ENCODE data around the gene KSR1.

Gene KSR1

DNA sequence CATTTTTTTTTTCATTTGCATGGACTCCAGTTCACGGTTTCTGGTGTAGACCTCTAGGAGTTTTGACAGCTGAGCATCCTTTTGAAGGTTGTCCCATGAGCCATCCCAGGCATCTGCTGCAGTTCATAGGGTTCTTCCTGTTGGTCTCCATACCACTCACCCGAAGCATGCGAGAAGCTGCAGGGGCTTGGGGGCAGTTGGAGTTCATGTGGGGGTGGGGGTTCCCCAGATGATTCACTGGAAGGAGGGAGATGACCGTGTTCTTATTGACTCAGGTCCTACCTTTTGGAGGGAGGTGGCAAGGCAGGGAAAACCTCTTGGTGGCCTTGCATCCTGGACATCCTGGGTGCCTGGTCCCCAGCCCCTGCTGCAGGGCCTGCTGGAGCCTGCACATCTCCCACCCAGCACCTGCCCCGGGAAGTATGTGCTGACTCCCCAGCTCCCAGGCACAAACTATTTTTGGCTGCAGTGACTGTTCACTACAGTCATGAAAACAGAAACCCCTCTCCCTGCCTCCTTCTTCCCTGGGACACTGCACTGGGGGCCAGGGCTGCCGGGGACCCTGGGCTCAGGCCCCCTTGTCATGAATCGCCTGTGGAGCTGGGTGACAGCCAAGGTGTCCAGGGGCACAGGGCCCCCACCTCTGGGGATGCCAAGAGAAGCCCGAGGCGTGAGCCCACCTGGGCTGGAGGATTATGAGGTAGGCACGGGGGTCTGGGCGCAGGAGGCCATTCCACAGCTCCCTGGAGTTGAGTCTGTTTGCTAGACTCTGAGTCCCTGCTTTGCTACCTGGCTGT is 109.8 kb downstream of the KSR1 start:
- in situ Hi-C loops (cut with HindIII; ENCODE audit: low sequenced_read_pairs) = no loop called here

DNA sequence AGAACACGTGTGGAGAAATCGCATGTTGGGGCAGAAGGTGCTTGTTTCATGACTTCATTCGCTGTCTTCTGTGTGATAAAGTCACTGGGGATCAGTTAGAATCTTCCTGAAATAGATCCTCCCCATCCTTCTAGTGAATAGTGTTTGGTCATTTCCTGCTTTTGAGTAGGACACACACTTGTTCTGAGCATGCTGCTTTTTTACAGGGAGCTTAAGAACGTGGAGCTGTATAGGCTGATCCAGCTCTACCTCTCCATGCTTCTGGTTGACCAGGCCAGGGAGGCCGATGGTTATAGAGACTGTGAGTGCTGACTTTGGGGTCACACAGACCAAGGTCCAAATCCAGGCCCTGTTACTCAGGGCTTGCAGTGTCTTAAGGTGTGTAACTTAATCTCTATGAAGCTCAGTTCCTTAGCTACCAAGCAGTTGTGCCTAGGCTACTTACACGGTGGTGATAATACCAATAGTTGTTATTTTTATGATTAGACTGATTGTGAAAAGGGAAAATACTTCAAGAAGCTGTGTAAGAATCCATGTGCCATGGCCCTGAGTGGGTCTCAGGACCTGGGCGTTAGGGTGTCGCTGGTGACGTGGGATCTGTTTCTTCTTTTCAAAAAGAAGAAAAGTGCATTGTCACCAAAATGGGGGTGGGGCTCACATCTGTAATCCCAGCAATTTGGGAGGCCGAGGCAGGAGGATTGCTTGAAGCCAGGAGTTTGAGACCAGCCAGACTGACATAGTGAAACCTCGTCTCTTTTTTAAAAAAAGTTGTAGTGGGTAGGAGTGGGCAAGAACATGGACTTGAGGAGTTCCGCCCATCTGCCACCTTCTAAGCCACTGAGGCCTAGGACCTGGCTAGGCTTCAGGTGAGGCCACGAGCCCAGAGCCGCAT is 110.7 kb downstream of the KSR1 start:
- in situ Hi-C loops (cut with HindIII; ENCODE audit: low sequenced_read_pairs) = no loop called here

DNA sequence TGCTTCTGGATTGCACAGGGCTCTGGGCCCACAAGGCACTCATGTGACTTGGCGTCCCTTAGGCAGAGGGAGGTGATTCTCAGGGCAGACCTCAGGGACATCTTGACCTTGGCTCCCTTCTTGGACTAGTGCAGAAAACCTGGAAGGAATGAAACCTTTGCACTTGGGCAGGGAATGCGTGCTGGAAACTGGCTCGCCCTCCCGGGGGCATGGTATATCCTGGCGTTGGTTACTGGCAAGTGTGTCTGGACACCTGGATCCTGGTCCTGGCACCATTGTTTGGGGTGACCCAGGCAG is 111.3 kb downstream of the KSR1 start:
- in situ Hi-C loops (cut with HindIII; ENCODE audit: low sequenced_read_pairs) = no loop called here

DNA sequence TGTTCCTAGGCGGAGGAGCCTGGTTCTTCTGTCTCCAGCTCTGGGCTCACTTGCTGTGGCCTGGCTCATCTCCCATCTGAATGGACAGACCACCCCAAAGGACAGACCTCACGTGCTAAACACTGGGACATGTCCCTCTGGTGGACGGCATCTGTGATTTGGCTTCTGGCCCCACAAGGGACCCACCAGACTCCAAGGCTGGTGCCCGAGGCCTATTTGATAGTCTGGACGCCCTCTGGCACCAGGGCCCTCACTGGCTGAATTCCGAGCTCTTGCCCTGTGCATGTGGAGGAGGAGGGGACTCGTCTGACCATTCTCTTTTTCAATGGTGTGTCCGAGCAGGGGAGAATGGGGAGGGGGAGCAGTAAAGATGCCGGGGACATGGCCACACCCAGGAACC is 112.0 kb downstream of the KSR1 start:
- in situ Hi-C loops (cut with HindIII; ENCODE audit: low sequenced_read_pairs) = no loop called here

GRCh38 chr17:27568811-27569210 is 112.6 kb downstream of the KSR1 start:
- in situ Hi-C loops (cut with HindIII; ENCODE audit: low sequenced_read_pairs) = no loop called here

DNA sequence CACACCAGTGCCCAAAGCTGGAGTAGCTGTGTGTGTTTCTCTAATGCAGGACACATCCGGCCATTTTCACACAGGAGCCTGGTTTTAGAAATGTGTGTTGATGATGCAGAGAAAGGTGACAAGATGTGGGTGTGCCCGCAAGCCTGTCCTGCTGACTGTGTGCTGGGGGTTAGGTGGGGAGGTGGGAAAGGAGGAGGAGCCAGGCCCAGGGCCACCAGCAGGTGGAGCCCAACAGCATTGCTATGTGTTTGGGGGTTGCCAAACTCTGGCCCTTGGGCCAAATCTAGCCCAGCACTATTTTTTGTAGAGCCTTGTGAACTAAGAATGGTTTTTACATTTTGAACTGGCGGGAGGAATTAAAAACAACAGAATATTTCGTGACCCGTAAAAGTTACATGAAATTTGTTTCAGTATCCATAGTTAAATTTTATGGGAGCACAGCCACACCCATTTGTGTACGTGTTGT is 113.0 kb downstream of the KSR1 start:
- in situ Hi-C loops (cut with HindIII; ENCODE audit: low sequenced_read_pairs) = no loop called here

DNA sequence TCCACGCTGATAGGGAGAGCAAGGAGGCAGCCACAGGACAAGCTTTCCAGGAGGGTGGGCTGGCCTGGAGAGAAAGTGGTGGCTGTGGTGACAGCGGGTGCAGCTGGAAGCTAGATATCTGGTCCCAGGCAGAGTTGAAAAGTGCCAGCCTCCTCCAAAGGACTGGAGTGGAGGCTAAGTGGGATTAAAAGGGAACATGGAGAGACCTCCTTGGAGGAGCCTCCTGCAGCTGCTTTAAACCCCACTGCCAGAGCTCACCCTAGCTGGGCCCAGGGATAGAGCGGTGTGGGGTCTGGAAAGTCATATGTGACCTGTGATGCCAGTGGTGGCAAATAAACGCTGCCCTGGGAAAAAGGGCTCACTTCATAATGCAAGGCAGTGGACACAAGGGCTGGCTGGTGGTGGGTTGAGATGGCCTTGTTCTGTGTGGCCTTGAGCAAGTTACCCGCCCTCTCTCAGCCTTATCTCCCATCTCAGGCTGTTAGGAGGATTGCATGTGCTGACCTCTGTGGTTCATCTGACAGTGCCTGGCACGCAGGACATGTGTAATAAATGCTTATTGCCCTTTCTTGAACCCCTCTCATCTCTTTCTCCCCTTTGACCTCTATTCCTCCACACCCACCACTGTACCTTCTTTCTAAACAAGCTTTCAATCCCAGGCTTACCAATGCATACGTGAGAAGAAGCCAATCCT is 113.8 kb downstream of the KSR1 start:
- in situ Hi-C loops (cut with HindIII; ENCODE audit: low sequenced_read_pairs) = no loop called here

GRCh38 chr17:27570578-27570914 is 114.3 kb downstream of the KSR1 start:
- in situ Hi-C loops (cut with HindIII; ENCODE audit: low sequenced_read_pairs) = no loop called here

GRCh38 chr17:27571563-27572352 is 115.5 kb downstream of the KSR1 start:
- in situ Hi-C loops (cut with HindIII; ENCODE audit: low sequenced_read_pairs) = no loop called here

- in situ Hi-C loops (cut with HindIII; ENCODE audit: low sequenced_read_pairs) = no loop called here
Observed at GRCh38 chr17:27572665-27573064, 116.4 kb downstream of the KSR1 start.

DNA sequence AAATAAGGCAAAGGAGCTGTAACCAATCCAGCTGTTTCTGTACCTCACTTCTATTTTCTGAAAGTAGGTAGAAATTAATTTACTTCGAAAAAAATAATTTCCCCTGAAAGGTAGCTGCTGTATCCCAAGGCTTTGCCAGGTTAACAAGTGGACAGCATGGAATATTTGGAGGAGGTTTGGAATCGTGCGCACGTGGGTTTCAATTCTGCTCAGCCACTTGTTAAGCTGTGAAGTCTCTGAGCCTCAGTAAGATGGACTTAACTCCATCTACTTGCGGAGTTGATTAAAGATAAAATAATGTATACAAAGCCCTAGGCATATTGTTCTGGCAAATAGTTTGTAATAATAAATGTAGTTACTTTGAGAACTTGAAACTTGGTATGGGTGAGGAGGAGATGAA is 117.3 kb downstream of the KSR1 start:
- in situ Hi-C loops (cut with HindIII; ENCODE audit: low sequenced_read_pairs) = no loop called here

- in situ Hi-C loops (cut with HindIII; ENCODE audit: low sequenced_read_pairs) = no loop called here
Observed at GRCh38 chr17:27573971-27574525, 117.8 kb downstream of the KSR1 start.

DNA sequence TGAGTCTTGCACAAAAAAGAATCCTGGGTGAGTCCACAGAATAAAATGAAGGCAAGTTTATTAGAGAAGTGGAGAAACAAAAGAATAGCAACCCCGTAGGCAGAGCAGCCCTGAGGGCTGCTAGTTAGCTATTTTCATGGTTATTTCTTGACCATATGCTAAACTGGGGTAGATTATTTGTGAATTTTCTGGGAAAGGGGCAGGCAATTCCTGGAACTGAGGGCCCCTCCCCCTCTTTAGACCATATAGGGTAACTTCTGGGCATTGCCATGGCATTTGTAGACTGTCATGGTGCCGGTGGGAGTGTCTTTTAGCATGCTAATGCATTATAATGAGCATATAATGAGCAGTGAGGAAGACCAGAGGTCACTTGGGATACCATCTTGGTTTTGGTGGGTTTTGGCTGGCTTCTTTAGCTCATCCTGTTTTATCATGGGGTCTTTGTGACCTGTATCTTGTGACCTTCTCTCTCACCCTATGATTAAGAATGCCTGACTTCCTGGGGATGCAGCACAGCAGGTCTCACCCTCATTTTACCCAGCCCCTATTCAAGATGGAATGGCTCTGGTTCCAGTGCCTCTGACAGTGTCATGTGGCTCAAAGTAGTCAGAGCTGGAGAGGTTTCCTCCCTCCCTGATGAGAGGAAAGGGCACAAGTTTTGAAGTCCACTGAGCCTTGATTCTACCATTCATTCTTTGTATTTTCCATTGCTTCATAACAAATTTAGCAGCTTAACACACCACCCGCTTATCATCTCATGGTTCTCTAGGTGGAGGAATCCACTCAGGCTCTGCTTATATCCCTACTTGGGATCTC is 119.1 kb downstream of the KSR1 start:
- in situ Hi-C loops (cut with HindIII; ENCODE audit: low sequenced_read_pairs) = no loop called here

DNA sequence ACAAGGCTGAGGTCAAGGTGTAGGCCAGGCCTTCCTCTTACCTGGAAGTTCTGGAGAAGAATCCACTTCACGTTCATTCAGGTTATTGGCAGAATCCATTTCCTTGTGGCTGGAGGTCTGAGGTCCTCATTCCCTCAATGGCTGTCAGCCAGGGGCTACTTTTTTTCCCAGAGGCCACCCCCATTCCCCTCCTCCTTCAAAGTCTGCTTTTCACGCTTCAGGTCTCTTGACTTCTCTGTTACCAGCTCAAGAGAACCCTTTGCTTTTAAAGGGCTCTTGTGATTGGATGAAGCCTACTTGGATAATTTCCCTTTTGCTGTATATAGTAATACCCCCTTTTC is 119.6 kb downstream of the KSR1 start:
- in situ Hi-C loops (cut with HindIII; ENCODE audit: low sequenced_read_pairs) = no loop called here

GRCh38 chr17:27576477-27577083 is 120.3 kb downstream of the KSR1 start:
- in situ Hi-C loops (cut with HindIII; ENCODE audit: low sequenced_read_pairs) = no loop called here

GRCh38 chr17:27577121-27577761 is 121.0 kb downstream of the KSR1 start:
- in situ Hi-C loops (cut with HindIII; ENCODE audit: low sequenced_read_pairs) = no loop called here

DNA sequence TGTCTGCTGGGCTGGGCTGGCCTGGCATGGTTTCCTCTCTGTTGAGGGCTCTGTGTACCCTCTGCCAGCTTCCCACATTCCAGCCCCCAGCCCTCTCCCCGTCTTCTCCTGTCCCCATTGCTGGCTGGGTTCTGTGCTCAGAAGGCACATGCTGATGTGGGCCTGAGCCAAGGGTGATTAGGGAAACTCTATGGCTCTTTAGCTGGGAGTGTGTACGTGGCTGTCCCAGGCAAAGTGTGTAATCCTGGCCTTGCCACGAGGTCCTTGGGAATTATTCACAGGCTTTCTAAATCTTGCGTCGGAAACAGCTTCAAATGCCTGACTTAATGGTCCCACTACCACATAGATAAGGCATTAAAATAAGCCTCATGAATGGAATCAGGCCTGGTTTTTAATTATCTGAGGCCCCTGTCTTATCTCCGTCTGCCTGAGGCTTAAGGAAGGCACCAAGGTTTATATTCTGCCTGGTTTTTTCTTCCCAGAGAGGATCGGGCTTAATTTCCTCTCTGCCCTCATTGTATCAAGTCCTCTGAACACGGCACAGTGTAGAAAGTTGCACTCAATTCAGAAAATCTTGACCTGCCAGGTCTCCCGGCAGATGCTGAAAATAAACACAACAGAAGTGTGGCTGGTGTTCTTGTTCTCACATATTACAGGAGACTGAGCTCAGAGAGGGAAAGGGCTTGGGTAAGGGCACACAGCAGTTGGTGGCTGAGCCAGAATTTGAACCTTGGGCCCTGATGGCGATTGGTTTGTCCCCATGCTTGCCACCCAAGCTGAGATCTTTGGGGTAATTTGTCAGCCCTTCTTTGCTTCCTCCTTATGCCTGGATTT is 121.9 kb downstream of the KSR1 start:
- in situ Hi-C loops (cut with HindIII; ENCODE audit: low sequenced_read_pairs) = no loop called here

DNA sequence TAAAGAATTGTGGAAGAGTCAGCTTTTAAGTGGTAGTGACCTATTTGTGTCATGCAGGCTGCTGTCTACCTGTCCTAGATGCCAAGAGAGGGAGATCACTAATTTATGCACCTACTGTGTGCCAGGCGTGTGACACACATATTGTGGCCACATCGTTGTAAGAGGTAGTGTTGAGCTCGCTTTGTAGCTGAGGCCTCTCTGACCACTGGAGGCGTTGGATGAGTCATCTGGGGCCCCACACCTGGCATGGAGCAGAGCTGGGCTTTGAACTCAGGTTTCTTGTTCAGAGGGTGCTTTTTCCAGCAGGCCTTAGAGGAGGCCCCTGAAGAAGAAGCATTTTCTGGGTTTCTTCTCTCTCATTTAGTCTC is 122.5 kb downstream of the KSR1 start:
- in situ Hi-C loops (cut with HindIII; ENCODE audit: low sequenced_read_pairs) = no loop called here

Measured in DLD1 (cell line).